Gastroesophageal sphincter (tissue), 4 donors: ENCODE measurements around the gene ANKS1B. TPM values are rescaled to one million over a fixed set of nuclear protein-coding genes. Genes with fewer than 3 reads are reported as not detected.

Experiments
- ATAC-seq: fragments of 150-250 bp; one replicate; pipeline ENCODE4 v1.9.1; 2016; ENCODE audit warnings: mild to moderate bottlenecking, moderate library complexity
- H3K27ac ChIP-seq, 4 donors: fragments of 200-600 bp; sonication (generic) in 3 of 4; 1 replicate in 3 of 4; 2 replicates in 1 of 4; pipeline ENCODE4 v1.5.1; 2016 to 2019
- H3K27me3 ChIP-seq: fragments of 200-600 bp; sonication (generic); one replicate; pipeline ENCODE4 v1.5.1; 2019
- H3K36me3 ChIP-seq, 2 donors: fragments of 200-600 bp; sonication (generic); one replicate each; pipeline ENCODE4 v1.5.1; 2019; ENCODE audit warnings: control low read depth in 1 of 2
- H3K4me1 ChIP-seq, 3 donors: fragments of 200-600 bp; sonication (generic); 1 replicate in 2 of 3; 2 replicates in 1 of 3; pipeline ENCODE4 v1.5.1; 2016 to 2019; ENCODE audit warnings: control low read depth in 2 of 3
- H3K4me3 ChIP-seq, 2 donors: fragments of 200-600 bp; sonication (generic); one replicate each; pipeline ENCODE4 v1.5.1; 2019; ENCODE audit warnings: mild to moderate bottlenecking in 1 of 2, moderate library complexity in 1 of 2
- H3K9me3 ChIP-seq, 3 donors: fragments of 200-600 bp; sonication (generic); one replicate each; pipeline ENCODE4 v1.5.1; 2017 to 2019; ENCODE audit warnings: control low read depth in 2 of 3
- CTCF ChIP-seq, 4 experiments: fragments of 200-600 bp in 2 of 4; fragments of 450-650 bp in 2 of 4; sonication (generic) in 1 of 4; IDR thresholded peaks; one replicate each; pipeline ENCODE4 v1.5.1; 2017 to 2019; ENCODE audit warnings: antibody characterized with exemption in 4 of 4, mild to moderate bottlenecking in 2 of 4, moderate library complexity in 2 of 4
- EP300 ChIP-seq: sonication (generic); formaldehyde crosslinking; IDR thresholded peaks from one replicate; pipeline ENCODE4 v1.6.1; 2017; ENCODE audit warnings: antibody characterized with exemption, mild to moderate bottlenecking
- POLR2A ChIP-seq, 2 donors: fragments of 450-650 bp; IDR thresholded peaks; one replicate each; pipeline ENCODE4 v1.6.1; 2017; ENCODE audit warnings: antibody characterized with exemption in 2 of 2, mild to moderate bottlenecking in 2 of 2, moderate library complexity in 1 of 2
- POLR2AphosphoS5 ChIP-seq: sonication (generic); formaldehyde crosslinking; IDR thresholded peaks from one replicate; pipeline ENCODE4 v1.6.1; 2017; ENCODE audit warnings: antibody characterized with exemption
- WGBS, 2 donors: methylation state at CpG; one replicate each; pipeline ENCODE4 v1.1.5; 2018; ENCODE audit warnings: low coverage in 1 of 2; 5-methylcytosine and 5-hydroxymethylcytosine counted together
- total RNA-seq, 4 donors: library from RNA; depleted of rRNA; stranded (reverse); fragments of >200 nt; gene quantifications; one replicate each; pipeline ENCODE4 v1.1.0, GENCODE V29; 2016

ANKS1B gene
- total RNA-seq, 4 donors from 2014 or later = 9.9 to 31.1 (median 21.4) TPM

GRCh38 chr12:99620159-99620479 lies 364.6 kb downstream of the ANKS1B start:
- Histone ChIP-seq H3K9me3 (peaks cover 0 to 48% (median 0%) of the 10 kb centered on the region in 3 donors), H3K4me1 (no peaks in the 10 kb centered on the region)

GRCh38 chr12:99619389-99620158 lies 365.2 kb downstream of the ANKS1B start:
- WGBS, 2 donors = 50% methylated on average over 2 of the region's 7 CpGs; no CpG with 5 or more reads in 1 of the 2 donors
- Histone ChIP-seq H3K4me3 (no peak overlapping the region), H3K4me1 (no peaks in the 10 kb centered on the region), H3K27me3 (no peaks in the 10 kb centered on the region), H3K36me3 (no peaks in the 10 kb centered on the region), H3K9me3 (peaks cover 0 to 48% (median 0%) of the 10 kb centered on the region in 3 donors), H3K27ac (no peak overlapping the region)
- no peak for ATAC-seq
- TF ChIP-seq EP300 (no peak), POLR2AphosphoS5 (no peak), CTCF (IDR thresholded peaks at IDR 0.05) (peak in 1 of 4 experiments; percentile 18), POLR2A (IDR thresholded peaks at IDR 0.05) (no peak)

More at GRCh38 chr12:99620159-99620479, 364.6 kb downstream of the ANKS1B start:
- no peaks in the 10 kb centered on the region for H3K36me3 ChIP-seq
- H3K27me3 ChIP-seq = no peaks in the 10 kb centered on the region
- no peak overlapping the region for H3K4me3 ChIP-seq
- no peak for ATAC-seq
- TF ChIP-seq CTCF (IDR thresholded peaks at IDR 0.05) (no peak), POLR2AphosphoS5 (no peak), POLR2A (IDR thresholded peaks at IDR 0.05) (no peak), EP300 (no peak)
- H3K27ac ChIP-seq = no peak overlapping the region

- H3K4me3 ChIP-seq = no peak overlapping the region
- H3K9me3 ChIP-seq = peaks cover 0 to 42% (median 0%) of the 10 kb centered on the region in 3 donors
- ATAC-seq = no peak
- no peaks in the 10 kb centered on the region for H3K4me1 ChIP-seq
- WGBS, 2 donors = 71 to 76% methylated on average over 2 of the region's 4 CpGs
- no peaks in the 10 kb centered on the region for H3K27me3 ChIP-seq
- no peaks in the 10 kb centered on the region for H3K36me3 ChIP-seq
- TF ChIP-seq POLR2AphosphoS5 = no peak
- no peak for TF ChIP-seq POLR2A (IDR thresholded peaks at IDR 0.05)
- TF ChIP-seq CTCF (IDR thresholded peaks at IDR 0.05) = no peak
- TF ChIP-seq EP300 = no peak
- no peak overlapping the region for H3K27ac ChIP-seq
Measured at GRCh38 chr12:99618657-99619056, 366.1 kb downstream of the ANKS1B start.

- no peak overlapping the region for H3K4me3 ChIP-seq
- H3K4me1 ChIP-seq = no peaks in the 10 kb centered on the region
- no peak for ATAC-seq
- no peaks in the 10 kb centered on the region for H3K9me3 ChIP-seq
- WGBS, 2 donors = 81 to 86% methylated on average over 3 of the region's 3 CpGs
- TF ChIP-seq CTCF (IDR thresholded peaks at IDR 0.05) = no peak
- TF ChIP-seq POLR2AphosphoS5 = no peak
- TF ChIP-seq POLR2A (IDR thresholded peaks at IDR 0.05) = no peak
- no peak overlapping the region for H3K27ac ChIP-seq
- H3K27me3 ChIP-seq = no peaks in the 10 kb centered on the region
- no peaks in the 10 kb centered on the region for H3K36me3 ChIP-seq
Measured at GRCh38 chr12:99611599-99611998, 373.1 kb downstream of the ANKS1B start.

- Histone ChIP-seq H3K4me3 (no peak overlapping the region), H3K27me3 (no peaks in the 10 kb centered on the region), H3K27ac (no peak overlapping the region), H3K9me3 (no peaks in the 10 kb centered on the region), H3K4me1 (no peaks in the 10 kb centered on the region), H3K36me3 (no peaks in the 10 kb centered on the region)
- no peak for ATAC-seq
- no peak for TF ChIP-seq CTCF (IDR thresholded peaks at IDR 0.05)
- TF ChIP-seq EP300 = no peak
- WGBS, 2 donors = 58 to 72% methylated on average over 3 of the region's 3 CpGs
Measured at GRCh38 chr12:99611117-99611516, 373.6 kb downstream of the ANKS1B start.
